Endodermal cell (in vitro differentiated cells): Measurements from ENCODE around the gene KMT2C. TPM values are rescaled to one million over a fixed set of nuclear protein-coding genes. Genes with fewer than 3 reads are reported as not detected.

Source experiments
- DNase-seq: peaks from one replicate; pipeline ENCODE4 v3.0.0-alpha.2; 2017
- H3K27ac ChIP-seq: 2 replicates; pipeline ENCODE4 v1.5.1; 2013; ENCODE audit warnings: mild to moderate bottlenecking, low read depth, low read length, moderate library complexity
- H3K27me3 ChIP-seq: 2 replicates; pipeline ENCODE4 v1.6.1; 2013; ENCODE audit warnings: mild to moderate bottlenecking, low read length, moderate library complexity; ENCODE audit not compliant: insufficient read depth, control insufficient read depth, poor library complexity, severe bottlenecking
- H3K36me3 ChIP-seq: 2 replicates; pipeline ENCODE4 v1.7.0; 2013; ENCODE audit warnings: mild to moderate bottlenecking, low read length, moderate library complexity; ENCODE audit not compliant: control insufficient read depth, insufficient read depth
- H3K4me1 ChIP-seq: one replicate; pipeline ENCODE4 v1.7.0; 2013; ENCODE audit warnings: low read length; ENCODE audit not compliant: control insufficient read depth, insufficient read depth
- H3K4me3 ChIP-seq: 2 replicates; pipeline ENCODE4 v1.5.1; 2013; ENCODE audit warnings: mild to moderate bottlenecking, low read length, moderate library complexity
- H3K9ac ChIP-seq: 2 replicates; pipeline ENCODE4 v1.6.1; 2013; ENCODE audit warnings: mild to moderate bottlenecking, low read length, moderate library complexity; ENCODE audit not compliant: poor library complexity, severe bottlenecking; ENCODE audit errors: extremely low read depth
- H3K9me3 ChIP-seq: 2 replicates; pipeline ENCODE4 v1.6.1; 2013; ENCODE audit warnings: mild to moderate bottlenecking, low read length, moderate library complexity; ENCODE audit not compliant: control insufficient read depth
- H3K27ac Mint-ChIP-seq: 2 replicates; pipeline ENCODE4 v1.8.0; 2020; ENCODE audit warnings: mixed read lengths
- H3K27me3 Mint-ChIP-seq: 2 replicates; pipeline ENCODE4 v1.8.0; 2021; ENCODE audit warnings: mild to moderate bottlenecking, mixed read lengths; ENCODE audit not compliant: insufficient read depth
- H3K36me3 Mint-ChIP-seq: 2 replicates; pipeline ENCODE4 v1.8.0; 2020; ENCODE audit warnings: low read depth, mixed read lengths
- H3K4me1 Mint-ChIP-seq: 2 replicates; pipeline ENCODE4 v1.8.0; 2020; ENCODE audit warnings: mixed read lengths
- H3K4me3 Mint-ChIP-seq: 2 replicates; pipeline ENCODE4 v1.8.0; 2020; ENCODE audit warnings: mild to moderate bottlenecking, moderate library complexity, mixed read lengths
- H3K9me3 Mint-ChIP-seq: 2 replicates; pipeline ENCODE4 v1.8.0; 2020; ENCODE audit warnings: mild to moderate bottlenecking, mixed read lengths
- WGBS, 2 experiments: methylation state at CpG; one replicate each; pipeline versions ENCODE4 v1.1.5 to v1.1.7; 2013; ENCODE audit warnings: missing lambda C conversion rate in 2 of 2, mixed read lengths in 1 of 2; ENCODE audit not compliant: insufficient coverage in 1 of 2, insufficient read length in 1 of 2; 5-methylcytosine and 5-hydroxymethylcytosine counted together
- total RNA-seq, 2 donors: library from RNA; stranded (reverse); fragmentation: NEBNext Ultra II Directional in 1 of 2; extraction: Animal tissue kit (Norgen Biotek cat#: 25700) in 1 of 2; gene quantifications; 2 replicates in 1 of 2; 3 replicates in 1 of 2; pipeline ENCODE4 v1.2.1, GENCODE V29; 2021
- TF ChIP-seq, protein P1 (sequence below): fragments of 200-600 bp; sonication (generic); conservative IDR thresholded peaks from 2 replicates; pipeline ENCODE4 v1.5.0; 2021; ENCODE audit warnings: antibody characterized with exemption, mild to moderate bottlenecking

KMT2C gene
- total RNA-seq, 2 donors from 2014 or later, result 54.3 to 60.6 TPM

GRCh38 chr7:152105205-152105604 is 330.6 kb downstream of the KMT2C start:
- peaks cover 41% of the 10 kb centered on the region for H3K36me3 Mint-ChIP-seq
- TF ChIP-seq, protein P1, sequence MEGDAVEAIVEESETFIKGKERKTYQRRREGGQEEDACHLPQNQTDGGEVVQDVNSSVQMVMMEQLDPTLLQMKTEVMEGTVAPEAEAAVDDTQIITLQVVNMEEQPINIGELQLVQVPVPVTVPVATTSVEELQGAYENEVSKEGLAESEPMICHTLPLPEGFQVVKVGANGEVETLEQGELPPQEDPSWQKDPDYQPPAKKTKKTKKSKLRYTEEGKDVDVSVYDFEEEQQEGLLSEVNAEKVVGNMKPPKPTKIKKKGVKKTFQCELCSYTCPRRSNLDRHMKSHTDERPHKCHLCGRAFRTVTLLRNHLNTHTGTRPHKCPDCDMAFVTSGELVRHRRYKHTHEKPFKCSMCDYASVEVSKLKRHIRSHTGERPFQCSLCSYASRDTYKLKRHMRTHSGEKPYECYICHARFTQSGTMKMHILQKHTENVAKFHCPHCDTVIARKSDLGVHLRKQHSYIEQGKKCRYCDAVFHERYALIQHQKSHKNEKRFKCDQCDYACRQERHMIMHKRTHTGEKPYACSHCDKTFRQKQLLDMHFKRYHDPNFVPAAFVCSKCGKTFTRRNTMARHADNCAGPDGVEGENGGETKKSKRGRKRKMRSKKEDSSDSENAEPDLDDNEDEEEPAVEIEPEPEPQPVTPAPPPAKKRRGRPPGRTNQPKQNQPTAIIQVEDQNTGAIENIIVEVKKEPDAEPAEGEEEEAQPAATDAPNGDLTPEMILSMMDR, result no peak
- Histone ChIP-seq H3K36me3 (peaks cover 45% of the 10 kb centered on the region), H3K4me1 (no peaks in the 10 kb centered on the region), H3K27ac (no peak overlapping the region), H3K27me3 (no peaks in the 10 kb centered on the region), H3K9ac (no peak overlapping the region), H3K9me3 (peaks cover 9% of the 10 kb centered on the region), H3K4me3 (no peak overlapping the region)
- no peaks in the 10 kb centered on the region for H3K27me3 Mint-ChIP-seq
- H3K4me3 Mint-ChIP-seq, result no peak overlapping the region
- 95 to 96% methylated on average over 10 to 11 of the region's 11 CpGs for WGBS, 2 experiments
- H3K27ac Mint-ChIP-seq, result no peak overlapping the region
- H3K4me1 Mint-ChIP-seq, result peaks cover 21% of the 10 kb centered on the region
- DNase-seq, result no peak
- H3K9me3 Mint-ChIP-seq, result no peaks in the 10 kb centered on the region

GRCh38 chr7:152103691-152104090 is 332.1 kb downstream of the KMT2C start:
- Histone ChIP-seq H3K4me1 (no peaks in the 10 kb centered on the region), H3K27me3 (no peaks in the 10 kb centered on the region), H3K27ac (no peak overlapping the region), H3K9ac (no peak overlapping the region), H3K4me3 (no peak overlapping the region), H3K9me3 (peaks cover 9% of the 10 kb centered on the region), H3K36me3 (peaks cover 39% of the 10 kb centered on the region)
- DNase-seq, result no peak
- 91 to 95% methylated on average over 4 to 5 of the region's 5 CpGs for WGBS, 2 experiments
- H3K9me3 Mint-ChIP-seq, result no peaks in the 10 kb centered on the region
- H3K36me3 Mint-ChIP-seq, result peaks cover 38% of the 10 kb centered on the region
- no peaks in the 10 kb centered on the region for H3K27me3 Mint-ChIP-seq
- TF ChIP-seq, protein P1, result no peak
- H3K4me3 Mint-ChIP-seq, result no peak overlapping the region
- H3K4me1 Mint-ChIP-seq, result peaks cover 21% of the 10 kb centered on the region
- H3K27ac Mint-ChIP-seq, result no peak overlapping the region

DNA sequence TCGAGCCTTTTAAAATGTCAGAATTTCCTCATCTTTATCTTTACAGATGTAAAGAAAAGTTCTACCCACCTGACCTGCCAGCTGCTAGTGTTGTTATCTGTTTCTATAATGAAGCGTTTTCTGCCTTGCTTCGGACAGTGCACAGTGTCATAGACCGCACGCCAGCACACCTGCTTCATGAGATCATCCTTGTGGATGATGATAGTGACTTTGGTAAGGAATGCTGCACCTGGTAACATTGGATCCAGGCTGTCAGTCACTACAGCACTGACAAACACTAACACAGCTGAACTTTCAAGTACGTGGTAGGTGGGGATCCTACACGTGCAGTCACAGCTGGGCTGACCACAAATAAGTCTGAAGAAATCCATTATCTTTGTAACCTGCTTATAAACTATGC is 332.7 kb downstream of the KMT2C start:
- Mint-ChIP-seq H3K4me1 (peaks cover 21% of the 10 kb centered on the region), H3K27ac (no peak overlapping the region), H3K36me3 (peaks cover 37% of the 10 kb centered on the region), H3K9me3 (no peaks in the 10 kb centered on the region), H3K4me3 (no peak overlapping the region), H3K27me3 (no peaks in the 10 kb centered on the region)
- Histone ChIP-seq H3K36me3 (peaks cover 33% of the 10 kb centered on the region), H3K9me3 (peaks cover 9% of the 10 kb centered on the region), H3K27me3 (no peaks in the 10 kb centered on the region), H3K4me3 (no peak overlapping the region), H3K9ac (no peak overlapping the region), H3K4me1 (no peaks in the 10 kb centered on the region), H3K27ac (no peak overlapping the region)
- no peak for DNase-seq
- TF ChIP-seq, protein P1, result no peak
- 87 to 91% methylated on average over 5 to 7 of the region's 7 CpGs for WGBS, 2 experiments
